Measurements from ENCODE around the gene SIRT5.

The SIRT5 gene

GRCh38 chr6:13662651-13663334, 88.4 kb downstream of the SIRT5 start:
- TF ChIP-seq JUND (IDR thresholded peaks at IDR 0.05; ENCODE audit: low read depth): no peak
- in situ Hi-C loops (cut with HindIII; ENCODE audit: low pct_unique_long_range_greater_than_20kb, low sequenced_read_pairs): no loop called here
- DNase-seq (ENCODE audit: low read depth in 1 of 2, low spot score in 1 of 2): no peak

DNA sequence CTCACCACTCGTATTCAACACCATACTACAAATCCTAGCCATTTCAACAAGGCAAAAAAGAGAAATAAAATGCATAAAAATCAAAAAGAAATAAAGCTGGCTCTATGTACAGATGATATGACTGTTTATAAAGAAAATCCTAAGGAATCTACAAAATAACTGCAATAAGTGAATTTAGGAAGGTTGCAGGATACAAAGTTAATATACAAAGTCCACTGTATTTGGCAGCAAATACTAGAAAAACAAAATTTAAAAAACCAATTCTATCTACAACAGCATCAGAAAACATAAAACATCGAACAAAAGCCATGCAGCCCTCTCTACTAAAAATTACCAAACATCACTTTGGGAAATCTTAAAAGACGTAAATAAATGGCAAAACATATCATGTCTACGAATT, 89.6 kb downstream of the SIRT5 start:
- in situ Hi-C loops (cut with HindIII; ENCODE audit: low pct_unique_long_range_greater_than_20kb, low sequenced_read_pairs): no loop called here
- no peak for DNase-seq (ENCODE audit: low read depth in 1 of 2, low spot score in 1 of 2)

More for the DNA sequence above, 89.6 kb downstream of the SIRT5 start:
- TF ChIP-seq JUND (IDR thresholded peaks at IDR 0.05; ENCODE audit: low read depth): no peak

Measured in T47D (cell line).